ENCODE results near the gene THADA. TPM values are rescaled to one million over a fixed set of nuclear protein-coding genes. Genes with fewer than 3 reads are reported as not detected.
"Not testable (repeated sequence)": the region's sequence is repeated elsewhere in the genome, so short reads cannot be mapped to it uniquely, and the experiment has no call there.

The THADA gene
- total and polyA plus RNA-seq, 3 experiments from 2014 or later, result 12.2 to 48.7 (median 45.8) TPM

- H3K4me1 ChIP-seq (ENCODE audit: insufficient read depth, low read length); POLR2A ChIA-PET; H3K9me3 ChIP-seq (ENCODE audit: low read length); H3K27me3 ChIP-seq (ENCODE audit: insufficient read depth, low read length, poor library complexity, severe bottlenecking); H3K27ac Mint-ChIP-seq; H3K9me3 Mint-ChIP-seq; DNase-seq; CTCF ChIA-PET; H3K27ac ChIP-seq (ENCODE audit: low read depth, low read length); H3K4me3 Mint-ChIP-seq; H3K36me3 ChIP-seq (ENCODE audit: insufficient read depth, low read length); H3K27me3 Mint-ChIP-seq; H3K4me3 ChIP-seq (ENCODE audit: low read length): not testable (repeated sequence)
- Mint-ChIP-seq H3K36me3 (peaks cover 19 to 48% (median 21%) of the 10 kb centered on the region in 3 donors), H3K4me1 (peaks cover 10 to 22% (median 14%) of the 10 kb centered on the region in 3 donors)
Measured at GRCh38 chr2:43532572-43532971, 63.3 kb downstream of the THADA start.

GRCh38 chr2:43531251-43531650, 64.6 kb downstream of the THADA start:
- Mint-ChIP-seq H3K9me3 (no peaks in the 10 kb centered on the region), H3K4me3 (no peak overlapping the region), H3K4me1 (peaks cover 4 to 15% (median 6%) of the 10 kb centered on the region in 3 donors), H3K27me3 (no peaks in the 10 kb centered on the region), H3K36me3 (peaks cover 18 to 49% (median 24%) of the 10 kb centered on the region in 3 donors), H3K27ac (peak overlapping the region in 3 of 8 donors; percentile 7 to 40 (median 24))
- Histone ChIP-seq H3K4me3 (ENCODE audit: low read length) (no peak overlapping the region), H3K27ac (ENCODE audit: low read depth, low read length) (no peak overlapping the region), H3K36me3 (ENCODE audit: insufficient read depth, low read length) (no peaks in the 10 kb centered on the region), H3K4me1 (ENCODE audit: insufficient read depth, low read length) (no peaks in the 10 kb centered on the region), H3K9me3 (ENCODE audit: low read length) (no peaks in the 10 kb centered on the region), H3K27me3 (ENCODE audit: insufficient read depth, low read length, poor library complexity, severe bottlenecking) (no peaks in the 10 kb centered on the region)
- POLR2A ChIA-PET, result no interaction called here
- DNase-seq, result no peak
- CTCF ChIA-PET, result interaction anchor here (1.6 kb wide), 1 partner anchor 9 kb away, joined by 3 read pairs; no protein-coding TSS in a partner anchor

GRCh38 chr2:43526994-43527393, 68.8 kb downstream of the THADA start:
- ChIA-PET POLR2A (interaction anchor here (0.5 kb wide), 1 partner anchor 237 kb away, joined by 3 read pairs; no protein-coding TSS in a partner anchor), CTCF (no interaction called here)
- no peak for DNase-seq
- Histone ChIP-seq H3K27ac (ENCODE audit: low read depth, low read length) (no peak overlapping the region), H3K36me3 (ENCODE audit: insufficient read depth, low read length) (peaks cover 7% of the 10 kb centered on the region), H3K4me3 (ENCODE audit: low read length) (no peak overlapping the region), H3K27me3 (ENCODE audit: insufficient read depth, low read length, poor library complexity, severe bottlenecking) (no peaks in the 10 kb centered on the region), H3K9me3 (ENCODE audit: low read length) (no peaks in the 10 kb centered on the region), H3K4me1 (ENCODE audit: insufficient read depth, low read length) (no peaks in the 10 kb centered on the region)
- Mint-ChIP-seq H3K4me1 (peaks cover 9 to 21% (median 11%) of the 10 kb centered on the region in 3 donors), H3K27ac (no peak overlapping the region), H3K4me3 (no peak overlapping the region), H3K36me3 (peaks cover 23 to 46% (median 27%) of the 10 kb centered on the region in 3 donors), H3K9me3 (peaks cover 0 to 5% (median 0%) of the 10 kb centered on the region in 5 donors), H3K27me3 (no peaks in the 10 kb centered on the region)

GRCh38 chr2:43525506-43525905, 70.3 kb downstream of the THADA start:
- DNase-seq, result no peak
- ChIA-PET CTCF (no interaction called here), POLR2A (no interaction called here)
- no peaks in the 10 kb centered on the region for H3K9me3 ChIP-seq (ENCODE audit: low read length)
- no peaks in the 10 kb centered on the region for H3K27me3 Mint-ChIP-seq
- peaks cover 0 to 5% (median 0%) of the 10 kb centered on the region in 5 donors for H3K9me3 Mint-ChIP-seq
- no peak overlapping the region for H3K4me3 Mint-ChIP-seq
- H3K36me3 Mint-ChIP-seq, result peaks cover 23 to 41% (median 23%) of the 10 kb centered on the region in 3 donors
- peak overlapping the region in 2 of 8 donors; percentile 13 to 32 for H3K27ac Mint-ChIP-seq
- no peaks in the 10 kb centered on the region for H3K27me3 ChIP-seq (ENCODE audit: insufficient read depth, low read length, poor library complexity, severe bottlenecking)
- peaks cover 6 to 16% (median 8%) of the 10 kb centered on the region in 3 donors for H3K4me1 Mint-ChIP-seq
- no peak overlapping the region for H3K4me3 ChIP-seq (ENCODE audit: low read length)
- H3K36me3 ChIP-seq (ENCODE audit: insufficient read depth, low read length), result peaks cover 7% of the 10 kb centered on the region
- H3K4me1 ChIP-seq (ENCODE audit: insufficient read depth, low read length), result no peaks in the 10 kb centered on the region
- no peak overlapping the region for H3K27ac ChIP-seq (ENCODE audit: low read depth, low read length)

- no peaks in the 10 kb centered on the region for H3K27me3 ChIP-seq (ENCODE audit: insufficient read depth, low read length, poor library complexity, severe bottlenecking)
- H3K9me3 ChIP-seq (ENCODE audit: low read length), result no peaks in the 10 kb centered on the region
- H3K36me3 ChIP-seq (ENCODE audit: insufficient read depth, low read length), result peaks cover 7% of the 10 kb centered on the region
- CTCF ChIA-PET, result no interaction called here
- H3K4me3 ChIP-seq (ENCODE audit: low read length), result no peak overlapping the region
- DNase-seq, result no peak
- peaks cover 22 to 38% (median 23%) of the 10 kb centered on the region in 3 donors for H3K36me3 Mint-ChIP-seq
- no peak overlapping the region for H3K27ac ChIP-seq (ENCODE audit: low read depth, low read length)
- peaks cover 7 to 20% (median 14%) of the 10 kb centered on the region in 3 donors for H3K4me1 Mint-ChIP-seq
- POLR2A ChIA-PET, result no interaction called here
- H3K4me3 Mint-ChIP-seq, result no peak overlapping the region
- H3K4me1 ChIP-seq (ENCODE audit: insufficient read depth, low read length), result no peaks in the 10 kb centered on the region
- H3K27me3 Mint-ChIP-seq, result no peaks in the 10 kb centered on the region
- H3K9me3 Mint-ChIP-seq, result peaks cover 0 to 5% (median 0%) of the 10 kb centered on the region in 5 donors
- peak overlapping the region in 1 of 8 donors; percentile 13 for H3K27ac Mint-ChIP-seq
Measured at GRCh38 chr2:43524177-43524965, 71.5 kb downstream of the THADA start.

GRCh38 chr2:43522177-43522576, 73.7 kb downstream of the THADA start:
- DNase-seq, result no peak
- peak overlapping the region in 2 of 8 donors; percentile 11 to 37 for H3K27ac Mint-ChIP-seq
- Histone ChIP-seq H3K27ac (ENCODE audit: low read depth, low read length) (no peak overlapping the region), H3K36me3 (ENCODE audit: insufficient read depth, low read length) (peaks cover 7% of the 10 kb centered on the region), H3K27me3 (ENCODE audit: insufficient read depth, low read length, poor library complexity, severe bottlenecking) (no peaks in the 10 kb centered on the region), H3K4me3 (ENCODE audit: low read length) (no peak overlapping the region), H3K4me1 (ENCODE audit: insufficient read depth, low read length) (no peaks in the 10 kb centered on the region), H3K9me3 (ENCODE audit: low read length) (no peaks in the 10 kb centered on the region)
- no peak overlapping the region for H3K4me3 Mint-ChIP-seq
- peaks cover 0 to 5% (median 0%) of the 10 kb centered on the region in 5 donors for H3K9me3 Mint-ChIP-seq
- CTCF ChIA-PET, result interaction anchor here (1.4 to 1.6 kb wide), 2 partner anchors 19 to 578 kb away, joined by 3 to 4 read pairs; no protein-coding TSS in a partner anchor
- H3K36me3 Mint-ChIP-seq, result peaks cover 23 to 33% (median 24%) of the 10 kb centered on the region in 3 donors
- peaks cover 23 to 34% (median 33%) of the 10 kb centered on the region in 3 donors for H3K4me1 Mint-ChIP-seq
- POLR2A ChIA-PET, result interaction anchor here (0.5 to 0.9 kb wide), 2 partner anchors 15 to 32 kb away, joined by 3 to 5 read pairs; no protein-coding TSS in a partner anchor
- no peaks in the 10 kb centered on the region for H3K27me3 Mint-ChIP-seq

- Histone ChIP-seq H3K36me3 (ENCODE audit: insufficient read depth, low read length) (peaks cover 7% of the 10 kb centered on the region), H3K9me3 (ENCODE audit: low read length) (no peaks in the 10 kb centered on the region), H3K4me1 (ENCODE audit: insufficient read depth, low read length) (no peaks in the 10 kb centered on the region), H3K4me3 (ENCODE audit: low read length) (no peak overlapping the region), H3K27ac (ENCODE audit: low read depth, low read length) (no peak overlapping the region), H3K27me3 (ENCODE audit: insufficient read depth, low read length, poor library complexity, severe bottlenecking) (no peaks in the 10 kb centered on the region)
- ChIA-PET POLR2A (interaction anchor here (0.5 to 0.9 kb wide), 2 partner anchors 15 to 32 kb away, joined by 3 to 5 read pairs; no protein-coding TSS in a partner anchor), CTCF (interaction anchor here (1.6 kb wide), 1 partner anchor 20 kb away, joined by 4 read pairs; no protein-coding TSS in a partner anchor)
- peaks cover 24 to 37% (median 35%) of the 10 kb centered on the region in 3 donors for H3K4me1 Mint-ChIP-seq
- peaks cover 22 to 28% (median 22%) of the 10 kb centered on the region in 3 donors for H3K36me3 Mint-ChIP-seq
- H3K27me3 Mint-ChIP-seq, result no peaks in the 10 kb centered on the region
- no peak for DNase-seq
- H3K4me3 Mint-ChIP-seq, result no peak overlapping the region
- no peak overlapping the region for H3K27ac Mint-ChIP-seq
- H3K9me3 Mint-ChIP-seq, result peaks cover 0 to 5% (median 0%) of the 10 kb centered on the region in 5 donors
Measured at GRCh38 chr2:43521568-43521967, 74.3 kb downstream of the THADA start.

GRCh38 chr2:43520919-43521318, 74.9 kb downstream of the THADA start:
- Mint-ChIP-seq H3K27ac (no peak overlapping the region), H3K4me3 (no peak overlapping the region), H3K9me3 (peaks cover 0 to 5% (median 0%) of the 10 kb centered on the region in 5 donors), H3K36me3 (peaks cover 17 to 22% (median 17%) of the 10 kb centered on the region in 3 donors), H3K27me3 (no peaks in the 10 kb centered on the region), H3K4me1 (peaks cover 28 to 42% (median 41%) of the 10 kb centered on the region in 3 donors)
- no peak for DNase-seq
- ChIA-PET POLR2A (no interaction called here), CTCF (interaction anchor here (1.6 kb wide), 1 partner anchor 20 kb away, joined by 4 read pairs; no protein-coding TSS in a partner anchor)
- Histone ChIP-seq H3K9me3 (ENCODE audit: low read length) (no peaks in the 10 kb centered on the region), H3K27me3 (ENCODE audit: insufficient read depth, low read length, poor library complexity, severe bottlenecking) (no peaks in the 10 kb centered on the region), H3K36me3 (ENCODE audit: insufficient read depth, low read length) (peaks cover 7% of the 10 kb centered on the region), H3K4me1 (ENCODE audit: insufficient read depth, low read length) (no peaks in the 10 kb centered on the region), H3K27ac (ENCODE audit: low read depth, low read length) (no peak overlapping the region), H3K4me3 (ENCODE audit: low read length) (no peak overlapping the region)

Data from CD8-positive, alpha-beta memory T cell (primary cell).